Sigmoid colon (tissue), 4 donors: Measurements from ENCODE around the gene CHST2.

Source experiments
- CTCF ChIP-seq, 4 experiments: fragments of 450-650 bp in 3 of 4; fragments of 200-600 bp in 1 of 4; IDR thresholded peaks; one replicate each; pipeline ENCODE4 v1.5.1; 2016 to 2019; ENCODE audit warnings: antibody characterized with exemption in 4 of 4, mild to moderate bottlenecking in 3 of 4, moderate library complexity in 2 of 4
- EP300 ChIP-seq, 4 donors: sonication (generic); formaldehyde crosslinking; IDR thresholded peaks; one replicate each; pipeline ENCODE4 v1.6.1; 2017; ENCODE audit warnings: antibody characterized with exemption in 4 of 4
- POLR2A ChIP-seq, 2 donors: fragments of 450-650 bp; IDR thresholded peaks; one replicate each; pipeline ENCODE4 v1.6.1; 2016; ENCODE audit warnings: antibody characterized with exemption in 2 of 2, mild to moderate bottlenecking in 2 of 2, moderate library complexity in 2 of 2
- POLR2AphosphoS5 ChIP-seq, 4 donors: sonication (generic); formaldehyde crosslinking; IDR thresholded peaks; one replicate each; pipeline ENCODE4 v1.6.1; 2017; ENCODE audit warnings: antibody characterized with exemption in 4 of 4

DNA sequence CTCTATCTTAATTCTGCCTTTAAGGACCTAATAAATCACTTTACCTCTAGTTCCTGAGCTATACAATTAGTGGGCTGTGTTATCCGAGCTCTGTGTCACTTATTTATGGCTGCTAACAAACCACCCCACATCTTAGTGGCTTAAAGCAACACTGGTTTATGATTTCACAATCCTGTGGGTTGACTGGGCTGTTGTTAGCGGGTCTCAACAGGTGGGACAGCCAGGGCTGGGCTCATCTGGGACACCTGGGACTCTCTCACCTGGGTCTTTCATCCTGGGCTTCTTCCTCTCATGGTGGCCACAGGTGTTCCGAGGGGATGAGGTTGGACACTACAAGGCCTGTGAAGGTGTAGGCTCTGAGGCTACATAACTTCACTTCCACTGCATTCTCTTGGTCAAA, 35.8 kb upstream of the CHST2 start:
- TF ChIP-seq POLR2A (IDR thresholded peaks at IDR 0.05): no peak
- no peak for TF ChIP-seq POLR2AphosphoS5 (IDR thresholded peaks at IDR 0.05)
- TF ChIP-seq EP300 (IDR thresholded peaks at IDR 0.05): no peak
- no peak for TF ChIP-seq CTCF (IDR thresholded peaks at IDR 0.05)
